ENCODE data around the gene CRHR1.

The CRHR1 gene

DNA sequence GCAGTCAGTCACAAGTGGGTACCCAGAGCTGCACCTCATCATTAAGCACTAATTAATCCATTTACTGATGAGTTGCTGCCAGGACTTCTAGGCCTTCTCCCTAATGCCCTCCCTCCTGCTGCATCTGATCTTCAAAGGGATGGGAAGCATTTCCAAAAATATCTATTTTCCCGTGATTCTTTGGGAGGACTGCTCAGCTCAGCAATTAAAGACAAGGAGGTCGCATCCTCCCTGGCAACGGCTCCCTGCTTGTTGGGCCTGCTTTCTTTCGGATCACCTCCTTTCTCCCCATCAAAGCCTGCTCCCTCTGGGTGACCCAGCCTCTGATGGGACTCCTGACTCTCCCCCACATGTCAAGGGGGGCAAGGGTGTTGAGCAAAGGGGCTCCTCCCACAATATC lies 34.6 kb downstream of the CRHR1 start:
- Histone ChIP-seq H3K9me3 (ENCODE audit: control insufficient read depth in 1 of 2, low read length in 2 of 2) (no peaks in the 10 kb centered on the region), H3K4me1 (ENCODE audit: control insufficient read depth in 1 of 2, insufficient read depth in 2 of 2, low read length in 2 of 2) (no peaks in the 10 kb centered on the region), H3K36me3 (ENCODE audit: control insufficient read depth in 1 of 2, insufficient read depth in 2 of 2, low read length in 2 of 2) (no peaks in the 10 kb centered on the region), H3K27me3 (ENCODE audit: control insufficient read depth in 1 of 2, insufficient read depth in 2 of 2, low read length in 2 of 2) (no peaks in the 10 kb centered on the region), H3K27ac (ENCODE audit: low read depth, low read length) (no peak overlapping the region), H3K4me3 (ENCODE audit: low read depth in 1 of 2, low read length in 2 of 2) (no peak overlapping the region), H3K9ac (ENCODE audit: low read depth in 1 of 2, low read length in 2 of 2) (no peak overlapping the region)

DNA sequence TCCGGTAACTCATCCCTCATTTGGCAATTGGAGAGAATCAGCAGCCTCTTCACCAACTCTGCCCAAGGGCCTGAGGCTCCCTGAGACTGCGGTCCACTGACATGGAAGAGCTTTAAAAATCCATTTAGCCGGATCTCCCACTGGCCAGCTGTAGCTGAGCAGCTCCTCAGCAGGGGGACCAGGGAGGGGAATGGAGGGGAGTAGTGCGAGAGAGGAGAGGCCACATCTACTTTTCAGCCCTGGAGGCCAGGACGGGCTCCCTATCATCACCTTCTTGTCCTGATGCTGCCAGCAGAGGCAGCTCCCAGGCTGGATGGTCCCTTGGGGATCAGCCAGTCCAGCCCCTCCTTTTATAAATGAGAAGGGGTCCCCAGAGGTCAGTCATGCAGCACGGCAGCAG lies 35.5 kb downstream of the CRHR1 start:
- H3K9ac ChIP-seq (ENCODE audit: low read depth in 1 of 2, low read length in 2 of 2): no peak overlapping the region
- no peaks in the 10 kb centered on the region for H3K4me1 ChIP-seq (ENCODE audit: control insufficient read depth in 1 of 2, insufficient read depth in 2 of 2, low read length in 2 of 2)
- H3K36me3 ChIP-seq (ENCODE audit: control insufficient read depth in 1 of 2, insufficient read depth in 2 of 2, low read length in 2 of 2): no peaks in the 10 kb centered on the region
- no peaks in the 10 kb centered on the region for H3K9me3 ChIP-seq (ENCODE audit: control insufficient read depth in 1 of 2, low read length in 2 of 2)
- H3K27me3 ChIP-seq (ENCODE audit: control insufficient read depth in 1 of 2, insufficient read depth in 2 of 2, low read length in 2 of 2): no peaks in the 10 kb centered on the region
- no peak overlapping the region for H3K27ac ChIP-seq (ENCODE audit: low read depth, low read length)
- H3K4me3 ChIP-seq (ENCODE audit: low read depth in 1 of 2, low read length in 2 of 2): no peak overlapping the region

GRCh38 chr17:45820052-45820780 lies 36.1 kb downstream of the CRHR1 start:
- Histone ChIP-seq H3K27ac (ENCODE audit: low read depth, low read length) (no peak overlapping the region), H3K9ac (ENCODE audit: low read depth in 1 of 2, low read length in 2 of 2) (no peak overlapping the region), H3K36me3 (ENCODE audit: control insufficient read depth in 1 of 2, insufficient read depth in 2 of 2, low read length in 2 of 2) (no peaks in the 10 kb centered on the region), H3K27me3 (ENCODE audit: control insufficient read depth in 1 of 2, insufficient read depth in 2 of 2, low read length in 2 of 2) (no peaks in the 10 kb centered on the region), H3K4me3 (ENCODE audit: low read depth in 1 of 2, low read length in 2 of 2) (no peak overlapping the region), H3K4me1 (ENCODE audit: control insufficient read depth in 1 of 2, insufficient read depth in 2 of 2, low read length in 2 of 2) (no peaks in the 10 kb centered on the region), H3K9me3 (ENCODE audit: control insufficient read depth in 1 of 2, low read length in 2 of 2) (no peaks in the 10 kb centered on the region)

- H3K36me3 ChIP-seq (ENCODE audit: control insufficient read depth in 1 of 2, insufficient read depth in 2 of 2, low read length in 2 of 2): no peaks in the 10 kb centered on the region
- H3K4me1 ChIP-seq (ENCODE audit: control insufficient read depth in 1 of 2, insufficient read depth in 2 of 2, low read length in 2 of 2): no peaks in the 10 kb centered on the region
- no peaks in the 10 kb centered on the region for H3K9me3 ChIP-seq (ENCODE audit: control insufficient read depth in 1 of 2, low read length in 2 of 2)
- H3K27ac ChIP-seq (ENCODE audit: low read depth, low read length): no peak overlapping the region
- H3K9ac ChIP-seq (ENCODE audit: low read depth in 1 of 2, low read length in 2 of 2): no peak overlapping the region
- no peak overlapping the region for H3K4me3 ChIP-seq (ENCODE audit: low read depth in 1 of 2, low read length in 2 of 2)
- H3K27me3 ChIP-seq (ENCODE audit: control insufficient read depth in 1 of 2, insufficient read depth in 2 of 2, low read length in 2 of 2): no peaks in the 10 kb centered on the region
Observed at GRCh38 chr17:45821147-45821546, 37.0 kb downstream of the CRHR1 start.

DNA sequence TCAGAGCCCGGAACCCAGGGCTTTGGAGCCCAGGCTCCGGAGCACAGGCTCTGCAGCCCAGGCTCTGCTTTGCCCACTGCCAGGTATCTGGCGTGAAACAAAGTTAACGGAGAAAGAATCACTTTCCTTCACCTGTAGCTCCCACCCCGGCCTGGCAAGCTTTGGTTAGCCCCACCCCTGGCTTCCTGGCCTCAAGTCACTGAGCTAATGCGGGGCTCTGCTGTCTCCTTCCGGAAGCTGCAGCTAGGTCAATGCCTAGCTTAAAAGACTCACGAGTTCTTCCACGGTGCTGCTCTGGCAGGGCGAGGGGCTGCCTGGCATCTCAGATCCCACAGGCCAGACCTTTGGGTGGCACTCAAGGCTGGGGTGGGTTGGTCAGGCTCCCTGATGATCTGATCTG lies 39.5 kb downstream of the CRHR1 start:
- Histone ChIP-seq H3K9ac (ENCODE audit: low read depth in 1 of 2, low read length in 2 of 2) (no peak overlapping the region), H3K27me3 (ENCODE audit: control insufficient read depth in 1 of 2, insufficient read depth in 2 of 2, low read length in 2 of 2) (no peaks in the 10 kb centered on the region), H3K4me1 (ENCODE audit: control insufficient read depth in 1 of 2, insufficient read depth in 2 of 2, low read length in 2 of 2) (no peaks in the 10 kb centered on the region), H3K36me3 (ENCODE audit: control insufficient read depth in 1 of 2, insufficient read depth in 2 of 2, low read length in 2 of 2) (no peaks in the 10 kb centered on the region), H3K27ac (ENCODE audit: low read depth, low read length) (no peak overlapping the region), H3K9me3 (ENCODE audit: control insufficient read depth in 1 of 2, low read length in 2 of 2) (no peaks in the 10 kb centered on the region), H3K4me3 (ENCODE audit: low read depth in 1 of 2, low read length in 2 of 2) (no peak overlapping the region)

DNA sequence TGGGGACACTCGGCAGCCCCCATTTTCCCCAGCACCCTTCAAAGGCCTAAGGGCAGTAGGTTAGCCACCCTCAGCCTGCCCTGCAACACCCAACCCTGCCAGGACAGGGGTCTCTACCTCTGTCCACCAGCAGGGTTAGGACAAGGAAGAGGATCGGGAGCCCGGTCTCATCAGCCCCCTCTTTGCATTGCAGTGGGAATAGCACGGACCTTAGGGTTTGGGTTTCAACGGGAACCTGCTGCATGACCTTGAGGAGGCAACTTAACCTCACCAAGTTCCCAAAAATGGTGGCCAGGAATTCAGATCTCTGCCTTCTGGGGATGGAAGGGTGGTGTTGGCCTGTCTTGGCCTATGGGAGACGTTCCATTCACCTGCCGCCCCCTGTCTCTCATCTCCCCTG lies 40.4 kb downstream of the CRHR1 start:
- no peak overlapping the region for H3K9ac ChIP-seq (ENCODE audit: low read depth in 1 of 2, low read length in 2 of 2)

GRCh38 chr17:45824901-45825492 lies 40.9 kb downstream of the CRHR1 start:
- H3K4me3 ChIP-seq (ENCODE audit: low read depth in 1 of 2, low read length in 2 of 2): no peak overlapping the region
- H3K27ac ChIP-seq (ENCODE audit: low read depth, low read length): no peak overlapping the region
- no peak overlapping the region for H3K9ac ChIP-seq (ENCODE audit: low read depth in 1 of 2, low read length in 2 of 2)
- H3K4me1 ChIP-seq (ENCODE audit: control insufficient read depth in 1 of 2, insufficient read depth in 2 of 2, low read length in 2 of 2): no peaks in the 10 kb centered on the region
- H3K36me3 ChIP-seq (ENCODE audit: control insufficient read depth in 1 of 2, insufficient read depth in 2 of 2, low read length in 2 of 2): no peaks in the 10 kb centered on the region
- peaks cover 0 to 5% of the 10 kb centered on the region in 2 donors for H3K27me3 ChIP-seq (ENCODE audit: control insufficient read depth in 1 of 2, insufficient read depth in 2 of 2, low read length in 2 of 2)
- H3K9me3 ChIP-seq (ENCODE audit: control insufficient read depth in 1 of 2, low read length in 2 of 2): no peaks in the 10 kb centered on the region

More for the DNA sequence above, 40.4 kb downstream of the CRHR1 start:
- no peaks in the 10 kb centered on the region for H3K9me3 ChIP-seq (ENCODE audit: control insufficient read depth in 1 of 2, low read length in 2 of 2)
- peaks cover 0 to 2% of the 10 kb centered on the region in 2 donors for H3K27me3 ChIP-seq (ENCODE audit: control insufficient read depth in 1 of 2, insufficient read depth in 2 of 2, low read length in 2 of 2)
- H3K27ac ChIP-seq (ENCODE audit: low read depth, low read length): no peak overlapping the region
- H3K4me3 ChIP-seq (ENCODE audit: low read depth in 1 of 2, low read length in 2 of 2): no peak overlapping the region
- H3K4me1 ChIP-seq (ENCODE audit: control insufficient read depth in 1 of 2, insufficient read depth in 2 of 2, low read length in 2 of 2): no peaks in the 10 kb centered on the region
- H3K36me3 ChIP-seq (ENCODE audit: control insufficient read depth in 1 of 2, insufficient read depth in 2 of 2, low read length in 2 of 2): no peaks in the 10 kb centered on the region

- no peaks in the 10 kb centered on the region for H3K36me3 ChIP-seq (ENCODE audit: control insufficient read depth in 1 of 2, insufficient read depth in 2 of 2, low read length in 2 of 2)
- peaks cover 0 to 7% of the 10 kb centered on the region in 2 donors for H3K27me3 ChIP-seq (ENCODE audit: control insufficient read depth in 1 of 2, insufficient read depth in 2 of 2, low read length in 2 of 2)
- no peaks in the 10 kb centered on the region for H3K4me1 ChIP-seq (ENCODE audit: control insufficient read depth in 1 of 2, insufficient read depth in 2 of 2, low read length in 2 of 2)
- H3K9ac ChIP-seq (ENCODE audit: low read depth in 1 of 2, low read length in 2 of 2): no peak overlapping the region
- H3K4me3 ChIP-seq (ENCODE audit: low read depth in 1 of 2, low read length in 2 of 2): no peak overlapping the region
- H3K27ac ChIP-seq (ENCODE audit: low read depth, low read length): no peak overlapping the region
- H3K9me3 ChIP-seq (ENCODE audit: control insufficient read depth in 1 of 2, low read length in 2 of 2): no peaks in the 10 kb centered on the region
Observed at GRCh38 chr17:45825792-45826191, 41.7 kb downstream of the CRHR1 start.

GRCh38 chr17:45826919-45827588 lies 42.9 kb downstream of the CRHR1 start:
- Histone ChIP-seq H3K36me3 (ENCODE audit: control insufficient read depth in 1 of 2, insufficient read depth in 2 of 2, low read length in 2 of 2) (no peaks in the 10 kb centered on the region), H3K27ac (ENCODE audit: low read depth, low read length) (no peak overlapping the region), H3K4me3 (ENCODE audit: low read depth in 1 of 2, low read length in 2 of 2) (no peak overlapping the region), H3K27me3 (ENCODE audit: control insufficient read depth in 1 of 2, insufficient read depth in 2 of 2, low read length in 2 of 2) (peaks cover 0 to 7% of the 10 kb centered on the region in 2 donors), H3K9ac (ENCODE audit: low read depth in 1 of 2, low read length in 2 of 2) (no peak overlapping the region), H3K9me3 (ENCODE audit: control insufficient read depth in 1 of 2, low read length in 2 of 2) (no peaks in the 10 kb centered on the region), H3K4me1 (ENCODE audit: control insufficient read depth in 1 of 2, insufficient read depth in 2 of 2, low read length in 2 of 2) (no peaks in the 10 kb centered on the region)

DNA sequence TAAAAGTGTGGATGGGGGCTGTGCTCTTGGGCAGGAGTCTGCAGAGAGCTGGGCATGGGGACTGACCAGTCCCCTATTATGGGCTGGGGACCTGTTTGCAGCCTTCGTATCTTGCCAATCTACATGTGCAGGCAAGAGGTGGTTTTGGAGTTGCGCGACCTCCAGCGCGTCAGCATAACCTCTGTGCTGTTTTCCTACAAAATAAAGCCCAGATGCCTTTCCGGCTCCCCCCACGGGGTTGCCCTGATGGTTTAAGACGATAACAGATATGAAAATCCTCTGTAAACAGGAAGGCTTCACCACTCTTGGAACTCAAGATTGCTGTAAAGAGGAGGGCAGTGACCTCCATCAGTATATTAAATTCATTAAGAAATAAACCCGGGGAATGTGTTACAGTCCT lies 44.1 kb downstream of the CRHR1 start:
- no peaks in the 10 kb centered on the region for H3K4me1 ChIP-seq (ENCODE audit: control insufficient read depth in 1 of 2, insufficient read depth in 2 of 2, low read length in 2 of 2)
- H3K36me3 ChIP-seq (ENCODE audit: control insufficient read depth in 1 of 2, insufficient read depth in 2 of 2, low read length in 2 of 2): no peaks in the 10 kb centered on the region
- H3K9me3 ChIP-seq (ENCODE audit: control insufficient read depth in 1 of 2, low read length in 2 of 2): no peaks in the 10 kb centered on the region
- peaks cover 0 to 7% of the 10 kb centered on the region in 2 donors for H3K27me3 ChIP-seq (ENCODE audit: control insufficient read depth in 1 of 2, insufficient read depth in 2 of 2, low read length in 2 of 2)
- no peak overlapping the region for H3K27ac ChIP-seq (ENCODE audit: low read depth, low read length)
- H3K9ac ChIP-seq (ENCODE audit: low read depth in 1 of 2, low read length in 2 of 2): no peak overlapping the region
- no peak overlapping the region for H3K4me3 ChIP-seq (ENCODE audit: low read depth in 1 of 2, low read length in 2 of 2)

All from duodenal mucosa (tissue), 2 donors.